OCI-LY1 (cell line): ENCODE data around the gene ADCY2.

Experiments used
- EZH2 ChIP-seq: fragments of 200-600 bp; sonication (generic), shearing (Covaris generic); IDR thresholded peaks from 2 replicates; pipeline ENCODE4 v1.8.0; 2017; ENCODE audit warnings: borderline replicate concordance, mixed run types, mild to moderate bottlenecking, antibody characterized with exemption, low read length, moderate library complexity, mixed read lengths
- TF ChIP-seq, protein P1 (sequence below): fragments of 200-600 bp; sonication (generic), shearing (Covaris generic); IDR thresholded peaks from 2 replicates; pipeline ENCODE4 v1.5.1; 2017; ENCODE audit warnings: mild to moderate bottlenecking, antibody characterized with exemption, low read length, moderate library complexity, mixed read lengths

DNA sequence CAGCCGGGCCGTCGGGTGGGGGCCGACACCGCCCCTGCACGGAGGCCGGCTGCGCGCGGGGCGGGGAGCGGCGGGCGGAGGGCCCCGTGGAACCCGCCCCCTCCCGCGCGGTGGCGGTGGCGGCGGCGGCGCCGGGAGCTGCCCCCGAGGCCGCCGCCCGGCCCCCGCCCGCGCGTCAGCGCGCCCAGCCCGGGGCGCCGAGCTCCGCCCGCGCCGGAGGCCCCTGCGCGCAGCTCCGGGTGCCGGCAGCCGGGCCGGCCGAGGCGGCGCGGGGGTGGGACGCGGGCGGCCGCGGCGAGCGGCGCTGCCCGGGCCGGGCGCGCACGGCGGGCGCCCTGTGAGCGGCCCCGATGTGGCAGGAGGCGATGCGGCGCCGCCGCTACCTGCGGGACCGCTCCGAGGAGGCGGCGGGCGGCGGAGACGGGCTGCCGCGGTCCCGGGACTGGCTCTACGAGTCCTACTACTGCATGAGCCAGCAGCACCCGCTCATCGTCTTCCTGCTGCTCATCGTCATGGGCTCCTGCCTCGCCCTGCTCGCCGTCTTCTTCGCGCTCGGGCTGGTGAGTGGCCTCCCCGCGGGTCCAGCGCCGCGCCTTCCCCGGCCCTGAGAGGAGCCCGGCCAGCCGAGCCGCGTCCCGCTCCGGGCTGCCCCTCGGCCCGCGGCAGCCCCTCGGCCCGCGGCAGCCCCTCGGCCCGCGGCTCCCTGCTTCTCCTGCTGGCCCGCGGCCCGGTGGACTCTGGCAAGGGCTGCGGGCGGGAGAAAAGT, at the start of gene ADCY2:
- TF ChIP-seq, protein P1, sequence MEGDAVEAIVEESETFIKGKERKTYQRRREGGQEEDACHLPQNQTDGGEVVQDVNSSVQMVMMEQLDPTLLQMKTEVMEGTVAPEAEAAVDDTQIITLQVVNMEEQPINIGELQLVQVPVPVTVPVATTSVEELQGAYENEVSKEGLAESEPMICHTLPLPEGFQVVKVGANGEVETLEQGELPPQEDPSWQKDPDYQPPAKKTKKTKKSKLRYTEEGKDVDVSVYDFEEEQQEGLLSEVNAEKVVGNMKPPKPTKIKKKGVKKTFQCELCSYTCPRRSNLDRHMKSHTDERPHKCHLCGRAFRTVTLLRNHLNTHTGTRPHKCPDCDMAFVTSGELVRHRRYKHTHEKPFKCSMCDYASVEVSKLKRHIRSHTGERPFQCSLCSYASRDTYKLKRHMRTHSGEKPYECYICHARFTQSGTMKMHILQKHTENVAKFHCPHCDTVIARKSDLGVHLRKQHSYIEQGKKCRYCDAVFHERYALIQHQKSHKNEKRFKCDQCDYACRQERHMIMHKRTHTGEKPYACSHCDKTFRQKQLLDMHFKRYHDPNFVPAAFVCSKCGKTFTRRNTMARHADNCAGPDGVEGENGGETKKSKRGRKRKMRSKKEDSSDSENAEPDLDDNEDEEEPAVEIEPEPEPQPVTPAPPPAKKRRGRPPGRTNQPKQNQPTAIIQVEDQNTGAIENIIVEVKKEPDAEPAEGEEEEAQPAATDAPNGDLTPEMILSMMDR: no peak
- no peak for TF ChIP-seq EZH2
